Retinal pigment epithelial cell (primary cell): ENCODE results near the gene CCDC80.

Experiments
- DNase-seq: peaks from one replicate; pipeline ENCODE4 v3.0.0-alpha.2; 2010; ENCODE audit warnings: low read depth
- H3K4me3 ChIP-seq: 2 replicates; pipeline ENCODE4 v1.5.1; 2011; ENCODE audit warnings: mild to moderate bottlenecking, low read length, control low read depth, moderate library complexity
- CTCF ChIP-seq: conservative IDR thresholded peaks from 2 replicates; pipeline ENCODE4 v1.5.1; 2011; ENCODE audit warnings: low read depth, low read length, control low read depth, inconsistent platforms

CCDC80 gene

GRCh38 chr3:112640930-112641801, at the start of gene CCDC80:
Gene CCDC80, minus strand, starts transcription at chr3:112641143. Its CDS starts 1,238 bp downstream, at chr3:112639905.
- DNase-seq = peak; percentile 90
- TF ChIP-seq CTCF = no peak
- peak within 1 kb of the TSS; percentile 58 for H3K4me3 ChIP-seq

- H3K4me3 ChIP-seq = no peak overlapping the region
- no peak for TF ChIP-seq CTCF
- no peak for DNase-seq
Measured at GRCh38 chr3:112689989-112690388, 49.0 kb upstream of the CCDC80 start.

- DNase-seq = no peak
- TF ChIP-seq CTCF = no peak
- no peak overlapping the region for H3K4me3 ChIP-seq
Measured at GRCh38 chr3:112689385-112689784, 48.4 kb upstream of the CCDC80 start.

GRCh38 chr3:112688819-112689218, 47.9 kb upstream of the CCDC80 start:
- DNase-seq = no peak
- H3K4me3 ChIP-seq = no peak overlapping the region
- TF ChIP-seq CTCF = no peak

- TF ChIP-seq CTCF = no peak
- no peak overlapping the region for H3K4me3 ChIP-seq
- DNase-seq = no peak
Measured at GRCh38 chr3:112688085-112688769, 47.3 kb upstream of the CCDC80 start.

- DNase-seq = no peak
- H3K4me3 ChIP-seq = no peak overlapping the region
- TF ChIP-seq CTCF = no peak
Measured at GRCh38 chr3:112687616-112688015, 46.7 kb upstream of the CCDC80 start.
